A673 (cell line): ENCODE results near the gene PGP. TPM values are rescaled to one million over a fixed set of nuclear protein-coding genes. Genes with fewer than 3 reads are reported as not detected.
A peak's percentile ranks its signal among the peaks of the same experiment; 100 is the strongest.

ENCODE experiments used
- BruUV-seq: library from RNA; stranded (reverse); fragments of 400-500 nt; replicated peaks from 2 replicates; lab custom pipeline; 2021; lab: Mats Ljungman, UMichigan
- CTCF ChIA-PET: fragments of 300-600 bp; sonication (Branson Sonifier 250); formaldehyde crosslinking; loops from one replicate; lab custom pipeline; 2022; ENCODE audit warnings: antibody characterized with exemption; lab: Charles Lee
- POLR2A ChIA-PET: fragments of 300-600 bp; sonication (Branson Sonifier 250); formaldehyde crosslinking; loops from one replicate; lab custom pipeline; 2022; ENCODE audit warnings: antibody characterized with exemption; ENCODE audit not compliant: low non-redundant PET; lab: Charles Lee
- DNase-seq: peaks from one replicate; pipeline ENCODE4 v3.0.0-alpha.2; 2015; ENCODE audit warnings: low spot score
- H3K27ac ChIP-seq: fragments of 200-600 bp; sonication (generic); 2 replicates; pipeline ENCODE4 v1.5.1; 2016; ENCODE audit warnings: mixed run types, low read depth, mild to moderate bottlenecking, mixed read lengths, antibody characterized with exemption, low read length; ENCODE audit not compliant: poor library complexity, severe bottlenecking
- H3K27me3 ChIP-seq: fragments of 200-600 bp; sonication (generic); replicated peaks from 2 replicates; pipeline ENCODE4 v1.6.1; 2017; ENCODE audit warnings: mixed run types, low read depth, mild to moderate bottlenecking, mixed read lengths, antibody characterized with exemption, low read length; ENCODE audit not compliant: insufficient read depth, poor library complexity
- H3K36me3 ChIP-seq: fragments of 200-600 bp; sonication (generic); 2 replicates; pipeline ENCODE4 v1.6.1; 2016; ENCODE audit warnings: mixed run types, mild to moderate bottlenecking, mixed read lengths, antibody characterized with exemption, low read length; ENCODE audit not compliant: insufficient read depth, poor library complexity, severe bottlenecking
- H3K4me1 ChIP-seq: fragments of 200-600 bp; sonication (generic); 2 replicates; pipeline ENCODE4 v1.6.1; 2017; ENCODE audit warnings: mixed run types, mild to moderate bottlenecking, mixed read lengths, antibody characterized with exemption, low read length; ENCODE audit not compliant: insufficient read depth, poor library complexity, severe bottlenecking
- H3K4me3 ChIP-seq: fragments of 200-600 bp; sonication (generic); 2 replicates; pipeline ENCODE4 v1.5.1; 2016; ENCODE audit warnings: low read depth, mixed run types, mild to moderate bottlenecking, mixed read lengths, low read length; ENCODE audit not compliant: poor library complexity, severe bottlenecking
- H3K9me3 ChIP-seq: fragments of 200-600 bp; sonication (generic); 2 replicates; pipeline ENCODE4 v1.6.1; 2016; ENCODE audit warnings: mixed run types, low read depth, mild to moderate bottlenecking, mixed read lengths, antibody characterized with exemption, low read length; ENCODE audit not compliant: poor library complexity, severe bottlenecking
- EZH2 ChIP-seq: fragments of 200-600 bp; sonication (generic); IDR thresholded peaks from 2 replicates; pipeline ENCODE4 v1.6.1; 2017; ENCODE audit warnings: borderline replicate concordance, low read depth, mild to moderate bottlenecking, mixed read lengths, antibody characterized with exemption, low read length; ENCODE audit not compliant: poor library complexity, severe bottlenecking
- intact Hi-C: fragments of 100-400 bp; cut with micrococcal nuclease; formaldehyde crosslinking; loops from one replicate; pipeline ENCODE4 v1.10.0; 2022; ENCODE audit not compliant: unreplicated experiment
- total RNA-seq: library from RNA; stranded (reverse); gene quantifications from 2 replicates; pipeline ENCODE4 v1.2.3, GENCODE V29; 2021
- TF ChIP-seq, protein P1 (sequence below): fragments of 300-800, 200-600 bp; sonication (generic); conservative IDR thresholded peaks from 2 replicates; pipeline ENCODE4 v1.5.1; 2017; ENCODE audit warnings: low read depth, mild to moderate bottlenecking, antibody characterized with exemption, low read length, moderate library complexity, mixed read lengths

PGP gene
- total RNA-seq, 1 experiment from 2014 or later: 26.5 TPM

DNA sequence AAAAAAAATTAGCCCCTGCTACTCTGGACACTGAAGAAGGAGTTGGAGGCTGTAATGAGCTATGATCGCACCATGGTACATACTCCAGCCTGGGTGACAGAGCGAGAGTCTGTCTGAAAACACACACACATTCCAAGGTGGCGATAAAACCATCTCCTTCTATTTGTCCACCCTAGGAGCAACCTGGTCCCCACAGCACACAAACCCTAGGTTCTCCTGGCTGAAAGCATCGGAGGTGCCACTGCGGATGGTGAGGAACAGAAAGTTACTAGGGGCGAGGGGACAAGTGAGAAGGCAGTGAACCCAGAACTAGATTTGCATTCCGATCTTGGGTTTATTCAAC, 38.1 kb upstream of the PGP start:
- DNase-seq: no peak
- BruUV-seq: no TSS peak
- H3K4me3 ChIP-seq: no peak overlapping the region
- CTCF ChIA-PET: no interaction called here
- TF ChIP-seq EZH2: no peak
- TF ChIP-seq, protein P1, sequence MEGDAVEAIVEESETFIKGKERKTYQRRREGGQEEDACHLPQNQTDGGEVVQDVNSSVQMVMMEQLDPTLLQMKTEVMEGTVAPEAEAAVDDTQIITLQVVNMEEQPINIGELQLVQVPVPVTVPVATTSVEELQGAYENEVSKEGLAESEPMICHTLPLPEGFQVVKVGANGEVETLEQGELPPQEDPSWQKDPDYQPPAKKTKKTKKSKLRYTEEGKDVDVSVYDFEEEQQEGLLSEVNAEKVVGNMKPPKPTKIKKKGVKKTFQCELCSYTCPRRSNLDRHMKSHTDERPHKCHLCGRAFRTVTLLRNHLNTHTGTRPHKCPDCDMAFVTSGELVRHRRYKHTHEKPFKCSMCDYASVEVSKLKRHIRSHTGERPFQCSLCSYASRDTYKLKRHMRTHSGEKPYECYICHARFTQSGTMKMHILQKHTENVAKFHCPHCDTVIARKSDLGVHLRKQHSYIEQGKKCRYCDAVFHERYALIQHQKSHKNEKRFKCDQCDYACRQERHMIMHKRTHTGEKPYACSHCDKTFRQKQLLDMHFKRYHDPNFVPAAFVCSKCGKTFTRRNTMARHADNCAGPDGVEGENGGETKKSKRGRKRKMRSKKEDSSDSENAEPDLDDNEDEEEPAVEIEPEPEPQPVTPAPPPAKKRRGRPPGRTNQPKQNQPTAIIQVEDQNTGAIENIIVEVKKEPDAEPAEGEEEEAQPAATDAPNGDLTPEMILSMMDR: no peak
- peaks cover 18% of the 10 kb centered on the region for H3K4me1 ChIP-seq
- intact Hi-C loops: no loop called here
- H3K9me3 ChIP-seq: no peaks in the 10 kb centered on the region
- H3K27ac ChIP-seq: no peak overlapping the region
- H3K27me3 ChIP-seq: no peaks in the 10 kb centered on the region
- POLR2A ChIA-PET: no interaction called here
- H3K36me3 ChIP-seq: peaks cover 50% of the 10 kb centered on the region

DNA sequence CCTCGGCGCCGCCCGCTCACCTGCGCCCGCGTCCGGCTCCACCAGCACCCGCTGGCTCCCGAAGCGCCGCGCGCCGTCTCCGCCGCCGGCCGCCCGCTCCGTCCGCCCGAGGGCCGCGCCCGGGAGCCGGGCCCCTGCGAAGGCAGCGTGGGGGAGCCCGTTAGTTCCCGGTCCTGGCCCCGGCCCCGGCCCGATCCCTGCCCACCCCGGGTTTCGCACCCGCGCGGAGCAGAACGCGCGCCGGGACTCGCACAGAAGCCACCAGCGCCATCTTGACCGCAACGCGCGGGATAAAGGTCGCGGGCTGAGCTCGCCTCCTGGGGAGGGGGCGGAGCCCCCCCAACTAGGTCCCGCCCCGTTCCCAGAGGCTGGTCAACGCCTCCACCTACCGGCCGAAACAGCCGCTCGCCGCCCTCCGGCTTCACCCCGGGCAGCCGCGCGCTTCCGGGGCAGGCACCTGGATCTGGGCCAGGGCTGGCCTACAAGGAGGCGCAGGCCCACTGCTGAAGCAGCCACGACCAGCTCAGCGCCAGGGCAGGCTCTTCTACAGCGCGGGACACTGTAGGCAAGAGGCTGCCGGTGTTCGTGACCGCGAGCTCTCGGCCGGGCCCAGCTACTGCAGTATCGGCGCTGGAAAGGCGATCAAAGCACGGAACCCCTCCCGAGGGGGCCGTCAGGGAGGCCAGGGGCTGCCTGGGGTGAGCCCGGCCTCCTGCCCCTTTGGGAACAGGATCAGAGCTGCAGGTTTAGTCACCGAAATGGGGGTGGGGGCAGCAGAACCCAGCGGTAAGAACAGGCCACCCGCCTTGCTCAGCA, 36.9 kb upstream of the PGP start, which contains the start of gene ECI1:
ECI1 (minus strand) TSS at position 292 of the 816 bp plus-strand sequence; CDS start at position 271, 21 bp downstream.
- Histone ChIP-seq H3K4me1 (peaks cover 18% of the 10 kb centered on the region), H3K27me3 (no peaks in the 10 kb centered on the region), H3K36me3 (peaks cover 40% of the 10 kb centered on the region), H3K4me3 (peak within 1 kb of the TSS; percentile 77), H3K9me3 (no peaks in the 10 kb centered on the region), H3K27ac (peak within 1 kb of the TSS; percentile 90)
- CTCF ChIA-PET: interaction anchor here (0.6 to 0.9 kb wide), 2 partner anchors 193 to 235 kb away, joined by 3 read pairs; no protein-coding TSS in a partner anchor
- no TSS peak for BruUV-seq
- peak; percentile 87 for DNase-seq
- POLR2A ChIA-PET: interaction anchor here (0.5 to 0.7 kb wide), 2 partner anchors 25 to 284 kb away, joined by 3 read pairs; no protein-coding TSS in a partner anchor
- no peak for TF ChIP-seq EZH2
- TF ChIP-seq, protein P1: peak; percentile 66
- intact Hi-C loops: no loop called here

DNA sequence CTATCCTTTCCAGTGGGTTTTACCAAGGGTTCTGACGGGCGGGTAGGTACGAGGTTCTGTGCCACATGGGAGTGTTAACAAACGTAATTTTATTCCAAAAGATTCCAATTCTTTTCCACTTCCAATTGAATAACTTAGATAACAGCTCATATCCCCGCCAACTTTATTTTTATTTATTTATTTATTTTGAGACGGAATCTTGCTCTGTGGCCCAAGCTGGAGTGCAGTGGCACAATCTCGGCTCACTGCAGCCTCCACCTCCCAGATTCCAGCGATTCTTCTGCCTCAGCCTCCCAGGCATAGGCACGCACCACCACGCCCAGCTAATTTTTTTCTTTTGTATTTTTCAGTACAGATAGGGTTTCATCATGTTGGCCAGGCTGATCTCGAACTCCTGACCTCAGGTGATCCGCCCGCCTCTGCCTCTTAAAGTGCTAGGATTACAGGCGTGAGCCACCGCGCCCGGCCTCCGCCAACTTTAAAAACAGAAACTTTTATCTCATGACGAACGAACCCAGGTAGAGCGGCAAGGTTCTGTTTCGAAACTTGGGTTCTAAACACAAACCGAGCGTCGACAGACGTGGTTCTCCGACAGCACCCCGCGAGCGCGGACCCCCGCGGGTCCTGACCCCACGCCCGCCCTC, 36.1 kb upstream of the PGP start:
- ChIA-PET CTCF (interaction anchor here (0.6 to 0.9 kb wide), 2 partner anchors 193 to 234 kb away, joined by 3 read pairs; no protein-coding TSS in a partner anchor), POLR2A (interaction anchor here (0.5 kb wide), 1 partner anchor 26 kb away, joined by 3 read pairs; no protein-coding TSS in a partner anchor)
- no peaks in the 10 kb centered on the region for H3K9me3 ChIP-seq
- BruUV-seq: TSS peak; percentile 54
- H3K36me3 ChIP-seq: peaks cover 39% of the 10 kb centered on the region
- H3K27me3 ChIP-seq: no peaks in the 10 kb centered on the region
- peaks cover 18% of the 10 kb centered on the region for H3K4me1 ChIP-seq
- DNase-seq: peak; percentile 43
- peak overlapping the region; percentile 90 for H3K27ac ChIP-seq
- TF ChIP-seq, protein P1: no peak
- TF ChIP-seq EZH2: no peak
- peak overlapping the region; percentile 77 for H3K4me3 ChIP-seq
- intact Hi-C loops: no loop called here
